CD4-positive, alpha-beta T cell treated with Interleukin-1 beta for 1 hour (primary cell): ENCODE data around the gene DCAF10.
"Not testable (repeated sequence)": the region's sequence is repeated elsewhere in the genome, so short reads cannot be mapped to it uniquely, and the experiment has no call there.

Source experiments
- DNase-seq, 2 donors: peaks; one replicate each; pipeline ENCODE4 v3.0.0-alpha.2; 2020 to 2022

The DCAF10 gene

GRCh38 chr9:37796232-37796631, 4.4 kb upstream of the DCAF10 start:
- DNase-seq: no peak

- no peak for DNase-seq
Observed at GRCh38 chr9:37798677-37799076, 1.9 kb upstream of the DCAF10 start.

- no peak for DNase-seq
Observed at GRCh38 chr9:37801287-37801850, 772 bp downstream of the DCAF10 start.

GRCh38 chr9:37801959-37802711, 1.5 kb downstream of the DCAF10 start:
- DNase-seq: no peak

- no peak for DNase-seq
Observed at GRCh38 chr9:37806271-37806670, 5.7 kb downstream of the DCAF10 start.

GRCh38 chr9:37809676-37810075, 9.1 kb downstream of the DCAF10 start:
- not testable (repeated sequence) for DNase-seq

- DNase-seq: no peak
Observed at GRCh38 chr9:37811906-37812476, 11.4 kb downstream of the DCAF10 start.

GRCh38 chr9:37812773-37813379, 12.3 kb downstream of the DCAF10 start:
- DNase-seq: no peak

- no peak for DNase-seq
Observed at GRCh38 chr9:37818849-37819248, 18.3 kb downstream of the DCAF10 start.

- DNase-seq: no peak
Observed at GRCh38 chr9:37820142-37820541, 19.5 kb downstream of the DCAF10 start.

GRCh38 chr9:37825174-37825573, 24.6 kb downstream of the DCAF10 start:
- not testable (repeated sequence) for DNase-seq

GRCh38 chr9:37827483-37828165, 27.0 kb downstream of the DCAF10 start:
- no peak for DNase-seq

- no peak for DNase-seq
Observed at GRCh38 chr9:37835821-37836220, 35.2 kb downstream of the DCAF10 start.

GRCh38 chr9:37836386-37836785, 35.8 kb downstream of the DCAF10 start:
- DNase-seq: no peak

GRCh38 chr9:37839496-37840461, 39.2 kb downstream of the DCAF10 start:
- no peak for DNase-seq

GRCh38 chr9:37840560-37841194, 40.1 kb downstream of the DCAF10 start:
- no peak for DNase-seq

GRCh38 chr9:37852222-37852621, 51.6 kb downstream of the DCAF10 start:
- DNase-seq: no peak

GRCh38 chr9:37856551-37856950, 56.0 kb downstream of the DCAF10 start:
- no peak for DNase-seq

GRCh38 chr9:37859043-37859442, 58.4 kb downstream of the DCAF10 start:
- DNase-seq: no peak

- DNase-seq: no peak
Observed at GRCh38 chr9:37862530-37862929, 61.9 kb downstream of the DCAF10 start.

- no peak for DNase-seq
Observed at GRCh38 chr9:37870081-37870798, 69.6 kb downstream of the DCAF10 start.
